KMS-11 (cell line): ENCODE results near the gene POLR2J2.
"Not testable (repeated sequence)": the region's sequence is repeated elsewhere in the genome, so short reads cannot be mapped to it uniquely, and the experiment has no call there.

Experiments
- H2AFZ ChIP-seq: fragments of 200-600 bp; sonication (generic); 2 replicates; pipeline ENCODE4 v1.6.1; 2016; ENCODE audit warnings: antibody characterized with exemption, mixed run types, low read depth
- H3K27ac ChIP-seq: fragments of 200-600 bp; sonication (generic); 2 replicates; pipeline ENCODE4 v1.6.1; 2016; ENCODE audit warnings: mild to moderate bottlenecking, mixed run types
- H3K27me3 ChIP-seq: fragments of 200-600 bp; sonication (generic); 2 replicates; pipeline ENCODE4 v1.6.1; 2017; ENCODE audit warnings: mild to moderate bottlenecking, low read depth, mixed run types, moderate library complexity; ENCODE audit not compliant: insufficient read depth
- H3K36me3 ChIP-seq: fragments of 200-600 bp; sonication (generic); 2 replicates; pipeline ENCODE4 v1.6.1; 2017; ENCODE audit warnings: mild to moderate bottlenecking, mixed run types; ENCODE audit not compliant: insufficient read depth
- H3K4me1 ChIP-seq: fragments of 200-600 bp; sonication (generic); 2 replicates; pipeline ENCODE4 v1.6.1; 2016; ENCODE audit warnings: mild to moderate bottlenecking, low read depth, mixed run types; ENCODE audit not compliant: poor library complexity, severe bottlenecking
- H3K4me2 ChIP-seq: fragments of 200-600 bp; sonication (generic); 2 replicates; pipeline ENCODE4 v1.7.0; 2016; ENCODE audit warnings: mild to moderate bottlenecking, mixed run types
- H3K4me3 ChIP-seq: fragments of 200-600 bp; sonication (generic); IDR thresholded peaks from 2 replicates; pipeline ENCODE4 v1.6.1; 2017; ENCODE audit warnings: low read depth, low read length, mixed read lengths; ENCODE audit not compliant: insufficient read depth
- H3K79me2 ChIP-seq: fragments of 200-600 bp; sonication (generic); 2 replicates; pipeline ENCODE4 v1.6.1; 2016; ENCODE audit warnings: low read depth, mixed run types; ENCODE audit not compliant: insufficient read depth
- H3K9ac ChIP-seq: fragments of 200-600 bp; sonication (generic); 2 replicates; pipeline ENCODE4 v1.6.1; 2016; ENCODE audit warnings: mild to moderate bottlenecking, mixed run types
- H4K20me1 ChIP-seq: fragments of 200-600 bp; sonication (generic); 2 replicates; pipeline ENCODE4 v1.6.1; 2016; ENCODE audit warnings: mild to moderate bottlenecking, mixed run types; ENCODE audit not compliant: insufficient read depth

The POLR2J2 gene

DNA sequence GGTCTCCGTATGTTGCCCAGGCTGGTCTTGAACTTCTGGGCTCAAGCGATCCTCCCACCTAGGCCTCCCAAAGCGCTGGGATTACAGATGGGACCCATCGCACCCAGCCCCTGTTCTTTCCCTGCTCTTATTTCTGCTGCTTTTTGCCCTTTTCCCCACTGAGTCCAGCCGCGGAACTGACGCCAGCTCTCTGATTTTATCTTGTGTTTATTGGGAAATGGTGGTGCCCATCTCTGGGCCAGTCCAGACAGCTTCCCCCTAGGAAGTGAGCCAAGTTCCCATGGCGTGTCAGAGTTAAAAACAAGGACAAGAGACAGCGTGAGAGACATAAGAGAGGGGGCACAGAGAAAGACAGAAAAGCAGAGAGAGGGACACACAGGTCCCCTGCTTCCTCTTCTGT lies 40.8 kb downstream of the POLR2J2 start:
- not testable (repeated sequence) for H4K20me1 ChIP-seq, H3K79me2 ChIP-seq, H3K4me3 ChIP-seq, H3K27ac ChIP-seq, H3K36me3 ChIP-seq, H3K4me1 ChIP-seq, H3K9ac ChIP-seq, H3K27me3 ChIP-seq, H3K4me2 ChIP-seq, H2AFZ ChIP-seq

DNA sequence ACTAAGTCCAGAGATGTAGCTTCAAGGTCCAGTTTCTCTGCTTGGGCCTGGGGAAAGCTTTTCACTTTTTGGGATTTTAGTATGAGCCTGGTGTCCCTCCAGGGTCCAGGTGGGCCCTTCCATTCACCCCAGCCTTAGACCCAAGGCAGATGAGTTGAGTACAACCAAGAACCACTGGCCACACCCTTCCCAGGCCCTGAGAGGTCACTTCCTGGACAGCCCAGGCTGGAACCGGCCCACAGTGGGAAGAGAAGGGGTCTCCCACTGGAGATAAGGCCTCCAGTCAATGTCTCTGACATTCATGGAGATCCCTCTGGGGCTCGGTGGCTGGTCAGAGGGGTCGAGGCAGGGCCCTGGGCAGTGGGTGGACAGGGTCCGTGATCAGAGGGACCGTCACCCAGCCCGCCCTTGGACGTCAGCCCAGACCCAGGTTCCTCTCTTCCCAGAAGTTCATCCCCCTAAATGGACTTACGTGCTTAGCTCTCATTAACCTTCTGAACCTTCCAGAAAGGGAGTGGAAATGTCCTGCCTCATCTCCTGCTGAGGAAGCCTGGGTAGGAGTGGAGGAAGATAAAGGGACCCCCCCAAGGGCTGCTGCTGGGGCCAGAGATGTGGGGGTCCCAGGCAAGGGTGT lies 44.1 kb downstream of the POLR2J2 start:
- not testable (repeated sequence) for H3K36me3 ChIP-seq, H3K9ac ChIP-seq, H3K79me2 ChIP-seq, H4K20me1 ChIP-seq, H2AFZ ChIP-seq, H3K4me2 ChIP-seq, H3K4me3 ChIP-seq, H3K27me3 ChIP-seq, H3K27ac ChIP-seq, H3K4me1 ChIP-seq

DNA sequence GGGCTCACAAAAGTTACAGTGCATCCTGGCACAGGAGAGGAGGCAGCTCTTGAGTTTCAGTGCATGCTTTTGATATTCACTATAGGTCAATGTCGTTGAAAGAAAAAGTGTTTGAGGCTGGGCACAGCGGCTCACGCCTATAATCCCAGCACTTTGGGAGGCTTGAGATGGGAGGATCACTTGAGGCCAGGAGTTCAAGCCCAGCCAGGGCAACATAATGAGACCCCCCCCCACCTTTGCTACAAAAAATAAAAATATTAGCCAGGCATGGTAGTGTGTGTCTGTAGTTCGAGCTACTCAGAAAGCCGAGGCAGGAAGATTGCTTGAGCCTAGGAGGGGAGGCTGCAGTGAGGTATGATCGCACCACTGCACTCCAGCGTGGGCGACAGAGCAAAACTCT lies 53.3 kb downstream of the POLR2J2 start:
- not testable (repeated sequence) for H4K20me1 ChIP-seq, H3K9ac ChIP-seq, H3K27me3 ChIP-seq, H3K27ac ChIP-seq, H3K4me2 ChIP-seq, H3K4me3 ChIP-seq, H3K4me1 ChIP-seq, H3K36me3 ChIP-seq, H3K79me2 ChIP-seq, H2AFZ ChIP-seq

DNA sequence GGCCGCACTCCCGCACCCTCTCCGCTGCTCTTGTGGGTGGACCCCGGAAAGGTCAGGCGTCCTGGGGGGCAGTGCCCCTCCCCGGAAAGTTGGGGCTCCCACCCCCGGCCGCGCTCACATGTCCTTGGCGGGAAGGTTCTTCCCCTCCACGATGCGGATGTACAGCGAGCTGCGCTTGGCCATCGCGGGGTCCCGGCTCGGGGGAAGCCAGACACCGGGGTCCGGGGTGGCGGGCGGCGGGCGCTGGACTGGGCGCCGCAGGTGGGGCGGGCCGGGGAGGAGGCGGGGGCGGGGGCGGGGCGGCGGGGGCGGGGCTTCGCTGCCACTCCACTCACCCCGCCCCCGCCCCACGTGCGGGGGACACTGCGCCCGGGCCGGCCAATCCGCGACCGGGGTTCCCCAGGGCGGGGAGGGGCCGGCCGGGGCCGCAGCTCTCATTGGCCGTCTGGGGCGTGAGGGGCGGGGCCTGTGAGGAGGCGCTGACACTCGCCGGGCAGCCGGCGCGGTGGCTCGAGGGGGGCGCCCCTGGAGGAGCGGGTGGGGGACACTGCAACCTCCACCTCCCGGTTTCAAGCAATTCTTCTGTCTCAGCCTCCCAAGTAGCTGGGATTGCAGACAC lies 54.8 kb downstream of the POLR2J2 start, which contains the start of gene RASA4:
TSS of gene RASA4 (minus strand) at position 250 of the 619 bp plus-strand sequence. CDS start at position 183, 67 bp downstream.
- H3K9ac ChIP-seq, H3K4me3 ChIP-seq, H3K4me2 ChIP-seq, H2AFZ ChIP-seq, H4K20me1 ChIP-seq, H3K4me1 ChIP-seq, H3K36me3 ChIP-seq, H3K79me2 ChIP-seq, H3K27me3 ChIP-seq, H3K27ac ChIP-seq: not testable (repeated sequence)
